AG09309 (cell line): ENCODE data around the gene MEAK7.

Experiments used
- DNase-seq: peaks from one replicate; pipeline ENCODE4 v3.0.0-alpha.2; 2010; ENCODE audit warnings: low read depth
- H3K4me3 ChIP-seq: 2 replicates; pipeline ENCODE4 v1.5.1; 2011; ENCODE audit warnings: mild to moderate bottlenecking, low read depth, low read length, moderate library complexity; ENCODE audit not compliant: control insufficient read depth
- CTCF ChIP-seq: IDR thresholded peaks from 2 replicates; pipeline ENCODE4 v1.5.1; 2011; ENCODE audit warnings: mild to moderate bottlenecking, low read depth, low read length, inconsistent platforms; ENCODE audit not compliant: insufficient read depth, control insufficient read depth; ENCODE audit errors: missing control alignments

Gene MEAK7

DNA sequence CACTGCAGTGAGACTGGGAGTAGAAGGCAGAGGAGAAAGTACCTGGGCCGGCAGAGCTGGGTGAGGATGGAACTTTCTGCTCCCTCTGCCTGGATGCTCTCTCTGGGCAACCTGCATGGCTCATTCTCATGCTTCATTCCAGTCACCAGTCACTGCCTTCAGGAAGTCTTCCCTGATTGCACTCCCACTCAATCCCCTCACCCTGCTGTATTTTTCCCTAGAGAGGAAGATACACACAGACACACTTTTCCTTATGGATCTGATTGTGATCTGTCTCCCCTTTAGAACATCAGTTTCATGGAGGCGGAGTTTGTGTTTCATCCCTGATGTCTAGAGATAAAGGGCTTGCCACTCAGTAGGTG, 44.9 kb downstream of the MEAK7 start:
- H3K4me3 ChIP-seq: no peak overlapping the region
- TF ChIP-seq CTCF: no peak
- no peak for DNase-seq

DNA sequence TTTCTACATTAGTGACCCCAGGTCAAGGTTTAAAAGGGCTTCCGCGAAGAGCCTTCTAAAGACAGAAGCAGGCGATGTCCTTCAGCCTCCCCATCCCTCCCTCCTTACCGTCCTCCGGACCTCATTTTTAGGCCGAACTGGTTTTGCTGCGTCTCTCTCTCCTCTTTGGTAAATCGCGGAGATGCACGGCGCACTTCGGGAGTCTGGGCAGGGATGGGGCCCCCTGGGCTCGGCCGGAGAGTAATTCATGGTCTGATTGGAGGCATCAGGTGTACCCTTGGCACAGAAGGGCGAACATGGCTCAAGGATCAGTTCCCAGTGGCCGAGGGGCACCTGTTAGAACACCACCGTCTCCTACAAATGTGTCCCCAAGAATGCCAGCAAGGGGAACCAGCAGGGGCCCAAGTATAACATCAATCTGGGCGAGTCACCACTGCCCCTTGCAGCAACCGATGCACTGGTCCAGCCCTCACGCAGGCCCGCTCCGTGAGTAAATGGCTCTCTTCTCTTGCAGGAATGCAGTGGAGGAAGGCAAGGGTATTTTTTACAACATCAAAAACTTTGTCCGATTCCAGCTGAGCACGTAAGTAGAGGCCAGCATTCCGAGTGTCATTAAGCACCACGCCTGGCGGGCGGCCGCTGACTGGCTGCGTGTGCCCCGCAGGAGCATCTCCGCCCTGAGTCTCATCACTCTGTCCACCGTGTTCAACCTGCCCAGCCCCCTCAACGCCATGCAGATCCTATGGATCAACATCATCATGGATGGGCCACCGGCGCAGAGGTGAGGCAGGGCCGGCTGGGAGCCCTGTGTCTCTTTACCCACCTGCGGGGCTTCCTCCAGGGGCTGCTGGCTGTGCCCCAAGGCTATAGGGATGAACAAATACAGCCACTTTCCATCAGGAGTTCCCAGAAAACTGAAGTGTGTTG, 45.6 kb downstream of the MEAK7 start:
- no peak for TF ChIP-seq CTCF
- no peak for DNase-seq
- no peak overlapping the region for H3K4me3 ChIP-seq

DNA sequence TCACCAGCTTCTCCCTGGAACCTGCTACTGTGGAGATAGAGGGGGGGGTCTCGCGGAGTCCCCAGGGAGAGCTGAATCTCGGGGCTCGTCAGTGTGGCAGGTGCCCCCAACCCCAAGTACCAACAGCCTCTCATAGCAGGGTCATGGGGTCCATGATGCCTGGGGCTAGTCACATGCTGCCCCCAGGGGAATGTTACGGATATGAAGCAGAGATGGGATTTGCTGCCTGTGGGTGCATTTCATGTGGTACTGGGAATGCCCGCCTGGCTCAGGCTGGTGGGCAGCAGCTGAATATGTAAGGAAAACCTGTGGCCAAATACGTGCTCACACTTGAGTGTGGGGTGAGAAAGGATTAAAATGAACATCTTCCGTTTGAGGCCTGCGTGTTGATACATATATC, 49.4 kb downstream of the MEAK7 start:
- TF ChIP-seq CTCF: no peak
- DNase-seq: no peak
- no peak overlapping the region for H3K4me3 ChIP-seq
